ENCODE measurements around the gene NUP210L.
A peak's percentile ranks its signal among the peaks of the same experiment; 100 is the strongest.

NUP210L gene

GRCh38 chr1:154154534-154155191 is at the start of gene NUP210L:
Gene NUP210L (minus strand): TSS chr1:154155073.
- peak; percentile 13 for DNase-seq

DNA sequence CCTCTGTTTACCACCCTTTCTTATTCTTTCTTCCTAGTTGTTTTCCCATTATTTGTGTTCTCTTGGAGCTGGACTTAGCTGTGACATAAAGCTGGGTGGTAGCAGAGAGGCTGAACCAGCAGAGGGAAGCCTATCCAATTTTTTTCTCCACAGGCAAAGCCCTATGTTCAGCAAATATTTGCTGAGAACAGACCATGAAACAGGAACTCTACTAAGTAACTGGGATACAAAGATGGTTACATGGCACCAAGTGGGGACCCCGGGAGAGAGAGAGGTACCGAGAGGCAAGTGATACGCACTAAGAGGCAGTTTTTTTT is 44.6 kb upstream of the NUP210L start:
- DNase-seq: no peak

- peak; percentile 32 for DNase-seq
These were observed 44.1 kb upstream of the NUP210L start for GRCh38 chr1:154198756-154199562.

- no peak for DNase-seq
These were observed 38.9 kb upstream of the NUP210L start for GRCh38 chr1:154193821-154194220.

GRCh38 chr1:154192476-154192875 is 37.6 kb upstream of the NUP210L start:
- DNase-seq: no peak

DNA sequence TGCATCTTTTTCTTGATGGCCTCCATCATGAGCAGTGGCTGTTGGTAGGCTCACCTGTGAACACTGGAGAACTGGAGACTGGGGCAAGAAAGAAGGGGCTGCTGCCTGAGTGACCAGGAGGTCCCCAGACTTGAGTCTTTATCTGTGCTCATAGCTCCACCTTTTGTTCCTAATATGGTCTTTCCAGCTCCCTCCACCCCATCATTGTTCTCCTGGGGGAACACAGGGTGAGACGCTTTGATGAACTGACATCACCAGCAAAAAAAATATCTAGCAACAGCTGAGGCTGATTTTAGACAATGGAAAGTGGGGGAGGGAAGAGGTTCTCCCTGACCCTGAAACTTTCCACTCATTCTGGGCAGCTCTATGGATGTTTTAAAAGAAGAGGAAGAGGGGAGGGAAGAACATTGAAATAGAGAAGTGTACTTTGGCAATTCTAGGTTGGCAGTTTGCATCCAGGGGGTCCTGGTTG is 37.2 kb upstream of the NUP210L start, which contains the start of gene TPM3:
Gene TPM3 (minus strand): TSS at position 111 of the 472 bp plus-strand sequence. CDS start 82 bp downstream, at position 29.
- DNase-seq: no peak

- DNase-seq: no peak
These were observed 35.7 kb upstream of the NUP210L start for GRCh38 chr1:154190550-154190949.

DNA sequence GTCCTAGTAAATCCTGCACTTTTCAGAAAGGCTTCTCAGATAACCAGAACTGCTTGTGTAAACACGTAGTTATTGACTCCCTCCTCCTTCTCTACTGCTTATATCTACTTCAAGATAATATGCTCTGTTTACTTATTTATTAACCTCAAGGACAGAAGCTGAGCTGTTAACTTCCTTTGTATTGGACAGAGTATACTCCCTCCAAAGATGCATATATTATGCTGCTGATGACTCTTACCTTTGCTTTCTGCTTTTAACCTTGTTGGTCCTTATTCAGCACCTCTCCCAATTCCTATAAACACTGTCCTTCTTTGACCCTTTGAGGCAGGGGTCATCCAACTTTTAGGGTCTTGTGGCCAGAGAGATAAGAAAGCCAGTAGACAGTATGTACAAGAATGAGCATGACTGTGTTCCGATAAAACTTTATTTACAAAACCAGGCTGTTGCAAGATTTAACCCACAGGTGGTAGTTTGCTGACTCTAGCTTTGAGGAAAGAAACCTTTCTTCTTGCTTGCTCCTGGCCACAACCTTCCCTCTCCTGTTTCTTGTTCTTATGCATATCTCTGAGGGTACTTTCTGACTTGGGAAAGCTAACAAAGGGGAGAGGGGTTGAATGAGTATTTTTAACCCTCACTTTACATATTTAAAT is 32.1 kb upstream of the NUP210L start:
- DNase-seq: no peak

DNA sequence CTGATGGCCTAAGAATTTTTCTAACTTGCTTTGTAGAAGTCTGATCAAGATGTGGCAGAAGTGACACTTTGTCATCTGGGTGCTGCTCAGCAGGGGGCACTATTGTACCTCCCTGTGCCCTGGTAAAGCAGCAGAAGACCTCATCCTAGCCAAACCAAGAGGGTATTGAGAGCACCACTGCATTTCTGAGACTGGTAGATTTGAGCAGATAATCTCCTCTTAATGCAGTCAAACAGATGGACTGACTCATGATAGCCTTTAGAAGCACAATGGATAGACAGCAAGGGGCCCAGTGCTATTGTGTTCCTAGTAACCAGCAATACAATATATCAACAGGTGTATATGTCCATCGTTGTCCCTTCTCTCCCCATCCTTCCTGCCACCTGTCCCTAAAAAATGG is 31.3 kb upstream of the NUP210L start:
- peak; percentile 84 for DNase-seq

DNA sequence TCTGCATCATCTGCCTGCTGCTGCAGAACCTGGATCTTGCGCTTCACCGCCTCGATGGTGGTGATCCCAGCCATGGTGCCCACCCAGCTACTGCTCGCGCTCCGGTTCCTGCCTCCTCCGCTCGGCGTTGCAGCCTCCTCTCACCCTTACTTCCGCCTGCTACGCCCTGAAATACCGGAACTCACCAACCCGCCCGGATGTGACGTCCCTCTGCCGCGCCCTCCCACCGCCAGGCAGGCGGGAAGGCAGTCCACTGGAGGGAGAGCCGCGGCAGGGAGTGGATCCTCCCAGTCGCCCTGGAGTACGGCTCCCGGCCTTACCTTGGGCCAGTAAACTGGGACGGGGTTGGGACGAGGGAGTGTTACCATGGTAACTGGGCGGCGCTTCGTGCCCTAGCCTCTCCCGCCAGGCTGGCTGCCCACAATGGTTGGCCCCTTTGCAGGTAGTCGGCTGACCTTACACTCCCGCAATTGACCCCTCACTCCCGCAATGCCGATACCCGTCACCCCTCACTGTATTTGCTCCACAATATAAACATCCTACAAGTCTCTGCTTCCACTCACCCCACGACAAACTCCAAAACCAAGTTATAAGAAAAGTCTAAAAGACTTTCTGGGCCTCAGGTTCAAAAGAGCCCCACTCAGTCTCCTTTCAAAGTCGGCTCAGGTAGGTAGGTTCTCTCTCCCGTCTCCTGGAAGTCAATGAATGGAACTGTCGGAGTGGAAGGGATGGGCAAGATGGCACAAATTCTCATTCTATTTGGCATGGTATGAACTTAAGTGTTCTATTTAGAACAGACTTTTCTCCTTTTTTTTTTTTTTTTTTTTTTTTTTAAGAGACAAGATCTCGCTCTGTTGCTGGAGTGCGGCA is 28.4 kb upstream of the NUP210L start:
- peak; percentile 97 for DNase-seq

DNA sequence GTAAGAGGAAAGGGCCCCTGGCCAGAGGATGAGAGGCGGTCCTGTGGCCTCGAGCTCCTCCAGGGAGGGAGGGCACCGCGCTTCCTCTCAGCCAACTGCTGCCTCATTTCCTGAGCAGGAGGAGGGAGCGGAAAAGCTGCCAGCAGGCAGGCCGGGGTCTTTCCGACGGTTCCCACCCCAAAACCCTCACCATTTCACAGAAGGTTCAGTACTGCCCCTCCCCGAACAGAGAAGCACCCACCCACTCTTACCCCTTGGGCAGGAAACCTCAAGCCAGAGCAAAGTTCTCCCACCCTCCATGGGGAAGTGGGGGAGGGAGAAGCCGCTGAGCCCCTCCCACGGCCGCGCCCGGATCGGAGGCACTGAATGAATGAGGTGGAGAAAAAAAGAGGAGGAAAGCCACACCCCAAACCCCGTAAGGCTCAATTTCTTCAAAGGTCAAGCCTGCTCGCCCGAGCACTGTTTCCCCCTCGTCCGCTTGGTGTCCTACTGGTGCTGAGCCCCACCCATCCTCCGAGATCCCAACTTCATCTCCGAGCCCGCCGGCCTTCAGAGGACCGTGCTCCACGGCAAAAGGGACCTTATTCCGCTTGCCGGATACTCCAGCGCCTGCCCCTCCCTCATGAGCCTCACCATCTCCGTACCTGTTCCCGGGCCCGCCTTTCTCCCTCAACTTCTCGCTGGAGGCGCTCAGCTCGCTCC is 27.6 kb upstream of the NUP210L start:
- DNase-seq: peak; percentile 88

DNA sequence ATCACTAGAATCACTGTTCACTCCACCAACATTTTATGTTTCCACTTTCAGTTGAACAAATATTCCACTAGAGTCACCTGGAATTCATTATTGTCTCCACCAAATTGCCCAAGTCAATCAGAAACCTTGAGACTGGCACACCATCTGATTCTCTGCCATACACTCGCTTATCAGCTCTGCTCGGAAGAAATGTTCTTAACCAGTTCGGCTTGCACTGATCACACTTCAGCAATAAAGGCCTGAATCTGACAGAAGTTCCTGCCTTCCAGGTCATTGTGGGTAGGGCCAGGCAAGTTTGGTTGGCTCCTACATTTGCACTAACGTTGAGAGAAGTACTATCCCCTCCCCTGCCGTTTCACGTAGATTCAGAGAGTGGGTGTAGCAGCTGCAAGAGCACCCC is 27.1 kb upstream of the NUP210L start:
- no peak for DNase-seq

- no peak for DNase-seq
These were observed 25.2 kb upstream of the NUP210L start for GRCh38 chr1:154179946-154180687.

- no peak for DNase-seq
These were observed 24.3 kb upstream of the NUP210L start for GRCh38 chr1:154178911-154179811.

DNA sequence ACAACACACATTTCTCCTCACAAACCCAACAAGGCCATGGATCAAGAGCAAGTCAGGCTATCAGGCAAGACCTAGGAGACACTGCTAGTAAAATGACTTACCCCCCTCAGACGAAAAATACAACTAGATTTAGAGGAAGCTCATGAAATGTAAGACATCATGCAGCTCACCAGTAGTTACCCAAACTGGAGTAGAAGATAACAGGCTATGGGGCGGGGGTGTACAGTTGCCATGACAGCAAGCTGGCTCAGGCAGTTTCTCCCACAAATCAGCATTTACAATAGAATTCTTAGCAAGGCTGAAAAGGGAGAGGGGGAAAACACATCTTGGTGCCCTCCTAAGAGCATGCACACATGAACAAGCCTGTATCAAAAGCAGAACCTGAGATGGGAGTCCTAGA is 23.1 kb upstream of the NUP210L start:
- peak; percentile 18 for DNase-seq

DNA sequence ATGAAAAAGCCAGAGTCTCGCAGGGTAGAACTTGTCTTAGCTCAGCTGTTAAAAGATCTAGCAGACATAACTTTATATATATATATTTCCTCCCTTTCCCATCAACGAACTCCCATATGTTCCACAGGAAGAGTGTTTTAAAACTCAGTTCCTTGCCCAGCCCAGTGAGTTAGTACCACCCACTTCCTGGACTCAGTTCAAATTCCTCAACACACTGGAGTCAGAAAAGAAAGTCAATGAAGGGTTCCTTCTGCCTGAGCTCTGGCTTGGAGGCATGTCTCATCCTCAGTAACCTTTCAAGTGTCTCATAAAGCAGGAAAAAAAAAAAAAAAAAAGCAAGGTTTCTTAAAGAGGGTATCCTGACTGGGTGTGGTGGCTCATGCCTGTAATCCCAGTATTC is 21.5 kb upstream of the NUP210L start:
- DNase-seq: no peak

- DNase-seq: no peak
These were observed 19.8 kb upstream of the NUP210L start for GRCh38 chr1:154174654-154175053.

GRCh38 chr1:154171880-154172279 is 17.0 kb upstream of the NUP210L start:
- DNase-seq: no peak

- no peak for DNase-seq
These were observed 16.3 kb upstream of the NUP210L start for GRCh38 chr1:154171223-154171583.

- DNase-seq: peak; percentile 70
These were observed 15.8 kb upstream of the NUP210L start for GRCh38 chr1:154170547-154171222.

Data from activated CD4-positive, alpha-beta T cell treated with anti-CD3 and anti-CD28 coated beads for 48 hours (primary cell).